Fibroblast of mammary gland (primary cell): Measurements from ENCODE around the gene P2RX4.
A peak's percentile ranks its signal among the peaks of the same experiment; 100 is the strongest.

Experiments
- DNase-seq: peaks from one replicate; pipeline ENCODE4 v3.0.0-alpha.2; 2010; ENCODE audit warnings: low read depth
- H3K4me3 ChIP-seq: 2 replicates; pipeline ENCODE4 v1.5.1; 2011; ENCODE audit warnings: low read depth, mild to moderate bottlenecking, low read length, moderate library complexity; ENCODE audit not compliant: control insufficient read depth
- CTCF ChIP-seq: conservative IDR thresholded peaks from 2 replicates; pipeline ENCODE4 v1.5.1; 2011; ENCODE audit warnings: low read depth, low read length, inconsistent platforms; ENCODE audit not compliant: control insufficient read depth, insufficient read depth

P2RX4 gene

GRCh38 chr12:121237415-121237814 lies 27.5 kb downstream of the P2RX4 start:
- TF ChIP-seq CTCF: no peak
- DNase-seq: no peak
- no peak overlapping the region for H3K4me3 ChIP-seq

- no peak overlapping the region for H3K4me3 ChIP-seq
- no peak for TF ChIP-seq CTCF
- no peak for DNase-seq
Observed at GRCh38 chr12:121238086-121238485, 28.2 kb downstream of the P2RX4 start.

- DNase-seq: no peak
- no peak overlapping the region for H3K4me3 ChIP-seq
- no peak for TF ChIP-seq CTCF
Observed at GRCh38 chr12:121238604-121239350, 28.8 kb downstream of the P2RX4 start.

GRCh38 chr12:121239351-121240061 lies 29.6 kb downstream of the P2RX4 start:
- H3K4me3 ChIP-seq: no peak overlapping the region
- no peak for DNase-seq
- no peak for TF ChIP-seq CTCF

- TF ChIP-seq CTCF: no peak
- no peak overlapping the region for H3K4me3 ChIP-seq
- no peak for DNase-seq
Observed at GRCh38 chr12:121240062-121240420, 30.1 kb downstream of the P2RX4 start.

- no peak for TF ChIP-seq CTCF
- DNase-seq: peak; percentile 32
- H3K4me3 ChIP-seq: no peak overlapping the region
Observed at GRCh38 chr12:121240484-121241101, 30.7 kb downstream of the P2RX4 start.
